AG10803 (cell line): ENCODE data around the gene SVOPL.
"Not testable (repeated sequence)": the region's sequence is repeated elsewhere in the genome, so short reads cannot be mapped to it uniquely, and the experiment has no call there.

Source experiments
- DNase-seq: peaks from one replicate; pipeline ENCODE4 v3.0.0; 2010; ENCODE audit warnings: low read depth
- H3K4me3 ChIP-seq: 2 replicates; pipeline ENCODE4 v1.5.1; 2011; ENCODE audit warnings: mild to moderate bottlenecking, low read length, control low read depth
- TF ChIP-seq, protein P1 (sequence below): conservative IDR thresholded peaks from 2 replicates; pipeline ENCODE4 v1.5.1; 2011; ENCODE audit warnings: mild to moderate bottlenecking, low read length, control low read depth, inconsistent platforms

The SVOPL gene

DNA sequence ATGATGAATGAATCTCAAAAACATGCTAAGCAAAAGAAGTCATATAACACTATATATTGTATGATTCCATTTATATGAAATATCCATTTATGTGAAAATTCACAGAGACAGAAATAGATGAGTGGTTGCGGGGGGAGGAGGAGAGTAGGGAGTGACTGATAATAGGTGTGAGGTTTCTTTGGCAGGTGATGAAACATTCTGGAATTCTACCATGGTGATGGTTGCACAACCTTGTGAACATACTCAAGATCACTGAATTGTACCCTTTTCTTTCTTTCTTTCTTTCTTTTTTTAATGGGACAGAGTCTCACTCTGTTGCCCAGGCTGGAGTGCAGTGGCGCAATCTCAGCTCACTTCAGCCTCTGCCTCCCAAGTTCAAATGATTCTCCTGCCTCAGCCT, 10.7 kb downstream of the SVOPL start:
- TF ChIP-seq, protein P1, sequence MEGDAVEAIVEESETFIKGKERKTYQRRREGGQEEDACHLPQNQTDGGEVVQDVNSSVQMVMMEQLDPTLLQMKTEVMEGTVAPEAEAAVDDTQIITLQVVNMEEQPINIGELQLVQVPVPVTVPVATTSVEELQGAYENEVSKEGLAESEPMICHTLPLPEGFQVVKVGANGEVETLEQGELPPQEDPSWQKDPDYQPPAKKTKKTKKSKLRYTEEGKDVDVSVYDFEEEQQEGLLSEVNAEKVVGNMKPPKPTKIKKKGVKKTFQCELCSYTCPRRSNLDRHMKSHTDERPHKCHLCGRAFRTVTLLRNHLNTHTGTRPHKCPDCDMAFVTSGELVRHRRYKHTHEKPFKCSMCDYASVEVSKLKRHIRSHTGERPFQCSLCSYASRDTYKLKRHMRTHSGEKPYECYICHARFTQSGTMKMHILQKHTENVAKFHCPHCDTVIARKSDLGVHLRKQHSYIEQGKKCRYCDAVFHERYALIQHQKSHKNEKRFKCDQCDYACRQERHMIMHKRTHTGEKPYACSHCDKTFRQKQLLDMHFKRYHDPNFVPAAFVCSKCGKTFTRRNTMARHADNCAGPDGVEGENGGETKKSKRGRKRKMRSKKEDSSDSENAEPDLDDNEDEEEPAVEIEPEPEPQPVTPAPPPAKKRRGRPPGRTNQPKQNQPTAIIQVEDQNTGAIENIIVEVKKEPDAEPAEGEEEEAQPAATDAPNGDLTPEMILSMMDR = no peak
- H3K4me3 ChIP-seq = no peak overlapping the region
- no peak for DNase-seq

DNA sequence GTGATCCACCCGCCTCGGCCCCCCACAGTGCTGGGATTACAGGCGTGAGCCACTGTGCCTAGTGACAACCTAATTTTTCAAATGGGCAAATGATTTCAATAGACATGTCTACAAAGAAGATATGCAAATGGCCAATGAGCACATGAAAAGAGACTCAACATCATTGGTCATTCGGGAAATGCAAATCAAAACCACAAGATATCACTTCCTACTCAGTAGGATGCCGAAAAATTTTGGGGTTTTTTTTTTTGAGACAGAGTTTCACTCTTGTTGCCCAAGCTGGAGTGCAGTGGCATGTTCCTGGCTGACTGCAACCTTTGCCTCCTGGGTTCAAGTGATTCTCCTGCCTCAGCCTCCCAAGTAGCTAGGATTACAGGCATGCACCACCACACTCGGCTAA, 13.1 kb downstream of the SVOPL start:
- not testable (repeated sequence) for DNase-seq, H3K4me3 ChIP-seq

DNA sequence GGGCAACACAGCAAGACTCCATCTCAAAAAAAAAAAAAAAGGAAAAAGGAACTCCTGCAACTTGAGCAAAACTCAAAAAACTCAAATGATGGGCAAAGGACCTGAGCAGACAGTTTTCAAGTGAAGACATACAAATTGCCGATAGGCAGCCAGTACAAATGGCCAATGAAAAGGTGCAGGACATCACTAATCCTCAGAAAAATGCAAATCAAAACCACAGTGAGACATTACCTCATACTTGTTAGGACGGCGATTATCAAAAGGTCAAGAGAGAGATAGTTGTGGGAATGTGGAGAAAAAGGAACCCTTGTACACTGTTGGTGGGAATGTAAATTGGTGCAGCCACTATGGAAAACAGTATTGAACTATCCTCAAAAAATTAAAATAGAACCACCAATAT, 16.8 kb downstream of the SVOPL start:
- H3K4me3 ChIP-seq = no peak overlapping the region
- TF ChIP-seq, protein P1 = no peak
- no peak for DNase-seq

DNA sequence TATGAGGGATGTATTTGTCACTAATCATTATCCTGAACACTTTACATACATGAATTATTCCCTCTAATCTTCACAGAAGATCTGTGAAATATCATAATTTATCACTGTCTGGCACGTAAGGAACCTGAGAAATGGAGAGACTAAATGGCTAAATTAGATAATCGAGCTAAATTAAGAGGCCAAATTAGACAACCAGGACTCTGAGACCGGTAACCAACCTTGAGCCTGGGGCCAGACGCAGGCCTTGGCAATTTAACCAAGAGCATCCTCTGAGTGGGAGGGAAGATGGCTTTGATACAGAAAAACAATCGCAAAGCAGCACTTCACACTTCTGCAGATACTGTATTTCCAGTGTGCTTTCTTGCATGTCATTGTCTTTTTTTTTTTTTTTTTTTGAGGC, 21.4 kb downstream of the SVOPL start:
- H3K4me3 ChIP-seq = no peak overlapping the region
- no peak for DNase-seq
- TF ChIP-seq, protein P1 = no peak

DNA sequence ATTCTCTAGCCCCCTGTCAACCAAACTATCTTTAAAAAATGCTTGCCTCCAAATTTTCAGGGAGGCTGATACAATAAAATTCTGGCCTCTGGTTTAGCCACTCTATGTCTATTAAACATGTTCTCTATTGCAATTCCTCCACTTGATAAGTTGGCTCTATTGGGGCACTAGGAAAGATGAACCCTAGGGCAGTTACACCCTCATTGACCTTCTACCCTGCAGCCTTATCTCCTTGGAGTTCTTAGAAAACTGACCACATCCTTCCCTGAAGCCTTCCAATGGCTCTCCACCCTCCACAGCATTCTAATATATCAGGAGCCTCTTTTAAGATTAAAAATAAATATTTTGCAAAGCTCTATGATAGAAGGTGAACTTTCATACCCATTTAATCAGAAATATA, 30.6 kb downstream of the SVOPL start:
- no peak for DNase-seq
- TF ChIP-seq, protein P1 = no peak
- H3K4me3 ChIP-seq = no peak overlapping the region

DNA sequence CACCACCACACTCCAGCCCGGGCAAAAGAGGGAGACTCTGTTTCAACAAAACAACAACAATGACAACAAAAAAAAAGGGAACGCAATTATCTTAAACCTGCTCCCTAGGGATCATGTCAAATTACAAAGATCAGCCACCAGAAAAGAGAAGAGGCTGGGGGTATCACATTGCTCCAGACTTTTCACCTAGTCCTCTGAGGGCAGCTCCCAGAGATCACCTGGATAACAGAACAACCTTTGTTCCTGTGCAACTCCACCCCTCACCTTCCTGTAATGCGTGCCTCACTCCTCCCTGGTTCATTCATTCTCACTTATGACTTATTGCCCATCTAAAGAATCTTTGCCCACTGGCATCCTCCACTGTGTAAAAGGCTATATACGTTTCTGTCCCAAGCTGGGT, 31.8 kb downstream of the SVOPL start:
- TF ChIP-seq, protein P1 = no peak
- no peak overlapping the region for H3K4me3 ChIP-seq
- no peak for DNase-seq

DNA sequence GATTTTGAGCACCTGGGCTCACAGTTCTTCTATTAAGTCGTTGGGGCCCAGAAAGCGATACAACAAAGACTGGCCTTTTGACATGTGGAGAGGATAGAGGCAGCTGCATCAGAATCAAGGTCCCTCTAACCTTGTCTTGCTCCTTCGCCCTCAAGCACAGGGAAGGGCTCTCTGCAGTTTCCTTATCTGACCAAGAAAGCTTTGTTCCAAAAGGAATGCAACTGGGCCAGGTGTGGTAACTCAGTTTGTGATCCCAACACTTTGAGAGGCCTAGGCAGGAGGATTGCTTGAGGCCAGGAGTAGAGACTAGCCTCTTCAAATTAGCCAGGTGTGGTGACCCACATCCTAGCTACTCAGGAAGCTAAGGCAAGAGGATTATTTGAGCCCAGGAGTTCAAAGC, 32.2 kb downstream of the SVOPL start:
- DNase-seq = no peak
- TF ChIP-seq, protein P1 = no peak
- no peak overlapping the region for H3K4me3 ChIP-seq

DNA sequence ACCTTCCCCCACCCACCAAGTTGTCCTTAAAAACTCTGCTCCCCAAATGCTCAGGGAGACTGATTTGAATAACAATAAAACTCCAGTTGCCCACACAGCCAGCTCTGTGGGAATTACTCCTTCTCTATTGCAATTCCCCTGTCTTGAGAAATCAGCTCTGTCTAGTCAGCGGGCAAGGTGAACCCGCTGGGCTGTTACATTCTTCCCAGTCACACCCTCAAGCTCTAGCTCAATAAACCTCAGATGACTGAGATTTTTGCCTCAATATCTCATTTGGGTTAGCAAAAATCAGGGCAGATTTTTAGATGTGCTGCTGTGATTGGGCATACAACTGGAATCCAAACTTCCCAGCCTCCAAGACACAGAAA, 32.9 kb downstream of the SVOPL start:
- DNase-seq = no peak
- no peak overlapping the region for H3K4me3 ChIP-seq
- TF ChIP-seq, protein P1 = no peak
